ENCODE measurements around the gene TP53TG5. TPM values are rescaled to one million over a fixed set of nuclear protein-coding genes. Genes with fewer than 3 reads are reported as not detected.
A peak's percentile ranks its signal among the peaks of the same experiment; 100 is the strongest.

TP53TG5 gene
- total and polyA plus RNA-seq, 10 of the 15 experiments (the other 5 are each of a cell fraction or from before 2014, with no cell fraction given) = 0.24 TPM; not detected in 9

GRCh38 chr20:45390931-45391330 lies 12.8 kb upstream of the TP53TG5 start:
- ChIA-PET POLR2A (no interaction called here), SMC1A (ENCODE audit: uncharacterized antibody, unreplicated experiment) (no interaction called here), CTCF (interaction anchor here (0.7 to 3.3 kb wide), 3 partner anchors 17 to 78 kb away, joined by 3 to 16 read pairs (median 4); no protein-coding TSS in a partner anchor), RAD21 (ENCODE audit: unreplicated experiment) (no interaction called here)
- no peak for FAIRE-seq
- Histone ChIP-seq H3K27ac (ENCODE audit: control insufficient read depth, insufficient read depth) (no peak overlapping the region), H3K4me2 (ENCODE audit: control insufficient read depth, insufficient read depth) (no peak overlapping the region), H3K4me1 (ENCODE audit: control insufficient read depth, insufficient read depth, low read length) (no peaks in the 10 kb centered on the region), H3K79me2 (ENCODE audit: control insufficient read depth, insufficient read depth, low read length) (no peaks in the 10 kb centered on the region), H2AFZ (ENCODE audit: control insufficient read depth, low read depth, low read length) (no peak overlapping the region), H3K4me3 (no peak overlapping the region), H3K9me3 (replicated peaks; ENCODE audit: control insufficient read depth, insufficient read depth, low read length) (no peaks in the 10 kb centered on the region; the same call in 2 of the 3 replicates), H3K9ac (ENCODE audit: control insufficient read depth, insufficient read depth, low read length) (no peak overlapping the region), H4K20me1 (ENCODE audit: control insufficient read depth, insufficient read depth) (no peaks in the 10 kb centered on the region), H3K36me3 (ENCODE audit: control insufficient read depth in 2 of 2, insufficient read depth in 2 of 2, low read length in 1 of 2) (no peaks in the 10 kb centered on the region; a peak in 1 of 4 replicates), H3K27me3 (replicated peaks in 1 of 2; ENCODE audit: control insufficient read depth in 2 of 2, insufficient read depth in 2 of 2, low read length in 1 of 2) (no peaks in the 10 kb centered on the region)
- intact Hi-C loops (cut with micrococcal nuclease; ENCODE audit: unreplicated experiment) (no loop called here), in situ Hi-C loops (cut with MboI) (no loop called here)
- BruUV-seq (replicated peaks) = no TSS peak
- TF ChIP-seq CHD2 (IDR thresholded peaks at IDR 0.05; ENCODE audit: borderline replicate concordance, low read depth, low read length) (no peak), CEBPB (IDR thresholded peaks at IDR 0.05; ENCODE audit: borderline replicate concordance in 1 of 2, low read depth in 2 of 2, low read length in 2 of 2) (no peak), GATAD2B (conservative IDR thresholded peaks at IDR 0.05; ENCODE audit: low read depth) (no peak), GABPA (IDR thresholded peaks at IDR 0.05; ENCODE audit: low read depth) (no peak), RB1 (IDR thresholded peaks at IDR 0.05; ENCODE audit: borderline replicate concordance) (no peak), ATF7 (IDR thresholded peaks at IDR 0.05; ENCODE audit: low read depth) (no peak)
- TF ChIP-seq, protein P1, sequence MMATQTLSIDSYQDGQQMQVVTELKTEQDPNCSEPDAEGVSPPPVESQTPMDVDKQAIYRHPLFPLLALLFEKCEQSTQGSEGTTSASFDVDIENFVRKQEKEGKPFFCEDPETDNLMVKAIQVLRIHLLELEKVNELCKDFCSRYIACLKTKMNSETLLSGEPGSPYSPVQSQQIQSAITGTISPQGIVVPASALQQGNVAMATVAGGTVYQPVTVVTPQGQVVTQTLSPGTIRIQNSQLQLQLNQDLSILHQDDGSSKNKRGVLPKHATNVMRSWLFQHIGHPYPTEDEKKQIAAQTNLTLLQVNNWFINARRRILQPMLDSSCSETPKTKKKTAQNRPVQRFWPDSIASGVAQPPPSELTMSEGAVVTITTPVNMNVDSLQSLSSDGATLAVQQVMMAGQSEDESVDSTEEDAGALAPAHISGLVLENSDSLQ (IDR thresholded peaks at IDR 0.05) = peak; percentile 42; the same call in 1 of the 2 replicates
- DNase-seq (ENCODE audit: low read depth, low spot score) = no peak
- ATAC-seq = peak; percentile 40
- 23% methylated on average over 2 of the region's 2 CpGs for WGBS (ENCODE audit: insufficient coverage, insufficient replicate concordance, low lambda C conversion rate, missing lambda C conversion rate)

Measured in GM12878 (cell line).